DOHH2 (cell line): ENCODE data around the gene C1QTNF8.

ENCODE experiments used
- H3F3A ChIP-seq: fragments of 200-600 bp; sonication (generic), shearing (Covaris generic); 2 replicates; pipeline ENCODE4 v1.6.0; 2016; ENCODE audit warnings: antibody characterized with exemption, mild to moderate bottlenecking; ENCODE audit not compliant: control insufficient read depth, insufficient read depth
- H3K27ac ChIP-seq: fragments of 200-600 bp; sonication (generic); 2 replicates; pipeline ENCODE4 v1.5.1; 2014; ENCODE audit warnings: low read depth, mild to moderate bottlenecking, low read length, moderate library complexity
- H3K27me3 ChIP-seq: fragments of 200-600 bp; sonication (generic); 2 replicates; pipeline ENCODE4 v1.6.1; 2014; ENCODE audit warnings: mild to moderate bottlenecking, low read length, mixed read lengths; ENCODE audit not compliant: control insufficient read depth
- H3K36me3 ChIP-seq: fragments of 200-600 bp; sonication (generic); 2 replicates; pipeline ENCODE4 v1.6.1; 2014; ENCODE audit warnings: mild to moderate bottlenecking, low read length, moderate library complexity, mixed read lengths; ENCODE audit not compliant: control insufficient read depth
- H3K4me1 ChIP-seq: fragments of 200-600 bp; sonication (generic); 2 replicates; pipeline ENCODE4 v1.6.1; 2014; ENCODE audit warnings: mild to moderate bottlenecking, low read length, mixed read lengths; ENCODE audit not compliant: control insufficient read depth
- H3K4me2 ChIP-seq: fragments of 200-600 bp; sonication (generic); 2 replicates; pipeline ENCODE4 v1.6.0; 2014; ENCODE audit warnings: mild to moderate bottlenecking, low read length, moderate library complexity
- H3K4me3 ChIP-seq: fragments of 200-600 bp; sonication (generic); 2 replicates; pipeline ENCODE4 v1.5.1; 2014; ENCODE audit warnings: mild to moderate bottlenecking, low read length, mixed read lengths
- H3K79me2 ChIP-seq: fragments of 200-600 bp; sonication (generic); 2 replicates; pipeline ENCODE4 v1.6.1; 2014; ENCODE audit warnings: mild to moderate bottlenecking, low read length, mixed read lengths; ENCODE audit not compliant: control insufficient read depth
- H3K9me2 ChIP-seq: fragments of 200-600 bp; sonication (generic); replicated peaks from 2 replicates; pipeline ENCODE4 v1.6.1; 2014; ENCODE audit warnings: mild to moderate bottlenecking, low read length, mixed read lengths; ENCODE audit not compliant: control insufficient read depth
- H3K9me3 ChIP-seq: fragments of 200-600 bp; sonication (generic); 2 replicates; pipeline ENCODE4 v1.6.1; 2014; ENCODE audit warnings: antibody characterized with exemption, low read length, mixed read lengths; ENCODE audit not compliant: control insufficient read depth, insufficient read depth
- H4K20me1 ChIP-seq: fragments of 200-600 bp; sonication (generic); 2 replicates; pipeline ENCODE4 v1.6.0; 2014; ENCODE audit warnings: low read depth, mild to moderate bottlenecking, antibody characterized with exemption, low read length, moderate library complexity; ENCODE audit not compliant: control insufficient read depth, insufficient read depth
- EZH2phosphoT487 ChIP-seq: fragments of 200-600 bp; sonication (generic); IDR thresholded peaks from 2 replicates; pipeline ENCODE4 v1.6.1; 2017; ENCODE audit warnings: borderline replicate concordance, mild to moderate bottlenecking, antibody characterized with exemption, low read length, moderate library complexity, mixed read lengths
- TF ChIP-seq, protein P1 (sequence below): fragments of 200-600 bp; sonication (generic); IDR thresholded peaks from one replicate; pipeline ENCODE4 v1.5.1; 2014; ENCODE audit warnings: antibody characterized with exemption, mild to moderate bottlenecking, low read depth, low read length; ENCODE audit not compliant: poor library complexity, severe bottlenecking

C1QTNF8 gene

DNA sequence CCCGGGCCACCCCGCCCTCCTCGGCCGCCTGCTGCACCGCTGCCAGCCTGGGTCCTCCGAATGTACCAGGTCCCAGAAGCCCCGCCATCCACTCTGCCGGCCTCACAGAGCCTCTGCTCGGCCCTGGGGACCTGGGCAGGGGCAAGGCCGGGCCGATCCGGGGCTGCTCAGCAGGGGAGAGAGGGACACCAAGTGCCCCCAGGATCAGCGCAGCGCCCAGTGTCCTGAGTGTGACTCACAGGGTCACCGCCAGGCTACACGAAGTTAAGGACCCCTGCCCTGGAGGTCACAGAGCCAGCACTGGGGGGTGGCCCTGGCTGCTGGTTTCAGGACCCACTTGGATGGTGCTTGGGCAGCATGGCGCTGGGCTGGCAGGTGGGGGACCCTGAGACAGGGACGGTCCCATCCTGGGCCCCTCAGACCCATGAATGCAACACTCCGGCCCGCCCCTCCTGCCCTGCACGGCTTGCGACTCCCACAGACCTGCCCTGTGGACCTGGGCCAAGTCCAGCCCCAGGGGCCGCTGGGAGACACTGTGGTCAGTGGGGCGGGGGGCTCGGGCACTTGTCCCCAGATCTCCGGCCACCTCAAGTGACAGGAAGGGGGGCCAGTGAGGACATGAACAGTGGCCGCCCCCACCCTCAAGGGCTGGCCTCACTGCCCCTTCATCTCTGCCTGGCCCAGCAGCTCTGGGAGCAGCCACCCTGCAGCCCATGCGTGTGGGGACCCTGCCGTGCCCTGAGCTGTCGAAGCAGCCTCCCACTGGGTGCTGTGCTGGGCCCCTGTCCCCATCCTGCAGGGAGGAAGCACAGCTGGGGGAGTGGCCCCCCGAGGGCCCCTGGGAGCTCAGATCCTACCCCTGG is 46.7 kb downstream of the C1QTNF8 start:
- H3K36me3 ChIP-seq, result no peaks in the 10 kb centered on the region
- no peak overlapping the region for H3K4me3 ChIP-seq
- no peaks in the 10 kb centered on the region for H3K9me3 ChIP-seq
- H3F3A ChIP-seq, result no peaks in the 10 kb centered on the region
- H3K27ac ChIP-seq, result no peak overlapping the region
- TF ChIP-seq EZH2phosphoT487, result no peak
- TF ChIP-seq, protein P1, sequence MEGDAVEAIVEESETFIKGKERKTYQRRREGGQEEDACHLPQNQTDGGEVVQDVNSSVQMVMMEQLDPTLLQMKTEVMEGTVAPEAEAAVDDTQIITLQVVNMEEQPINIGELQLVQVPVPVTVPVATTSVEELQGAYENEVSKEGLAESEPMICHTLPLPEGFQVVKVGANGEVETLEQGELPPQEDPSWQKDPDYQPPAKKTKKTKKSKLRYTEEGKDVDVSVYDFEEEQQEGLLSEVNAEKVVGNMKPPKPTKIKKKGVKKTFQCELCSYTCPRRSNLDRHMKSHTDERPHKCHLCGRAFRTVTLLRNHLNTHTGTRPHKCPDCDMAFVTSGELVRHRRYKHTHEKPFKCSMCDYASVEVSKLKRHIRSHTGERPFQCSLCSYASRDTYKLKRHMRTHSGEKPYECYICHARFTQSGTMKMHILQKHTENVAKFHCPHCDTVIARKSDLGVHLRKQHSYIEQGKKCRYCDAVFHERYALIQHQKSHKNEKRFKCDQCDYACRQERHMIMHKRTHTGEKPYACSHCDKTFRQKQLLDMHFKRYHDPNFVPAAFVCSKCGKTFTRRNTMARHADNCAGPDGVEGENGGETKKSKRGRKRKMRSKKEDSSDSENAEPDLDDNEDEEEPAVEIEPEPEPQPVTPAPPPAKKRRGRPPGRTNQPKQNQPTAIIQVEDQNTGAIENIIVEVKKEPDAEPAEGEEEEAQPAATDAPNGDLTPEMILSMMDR, result no peak
- no peaks in the 10 kb centered on the region for H3K79me2 ChIP-seq
- no peaks in the 10 kb centered on the region for H3K9me2 ChIP-seq
- H3K4me1 ChIP-seq, result no peaks in the 10 kb centered on the region
- H3K4me2 ChIP-seq, result no peak overlapping the region
- H3K27me3 ChIP-seq, result no peaks in the 10 kb centered on the region
- H4K20me1 ChIP-seq, result no peaks in the 10 kb centered on the region

DNA sequence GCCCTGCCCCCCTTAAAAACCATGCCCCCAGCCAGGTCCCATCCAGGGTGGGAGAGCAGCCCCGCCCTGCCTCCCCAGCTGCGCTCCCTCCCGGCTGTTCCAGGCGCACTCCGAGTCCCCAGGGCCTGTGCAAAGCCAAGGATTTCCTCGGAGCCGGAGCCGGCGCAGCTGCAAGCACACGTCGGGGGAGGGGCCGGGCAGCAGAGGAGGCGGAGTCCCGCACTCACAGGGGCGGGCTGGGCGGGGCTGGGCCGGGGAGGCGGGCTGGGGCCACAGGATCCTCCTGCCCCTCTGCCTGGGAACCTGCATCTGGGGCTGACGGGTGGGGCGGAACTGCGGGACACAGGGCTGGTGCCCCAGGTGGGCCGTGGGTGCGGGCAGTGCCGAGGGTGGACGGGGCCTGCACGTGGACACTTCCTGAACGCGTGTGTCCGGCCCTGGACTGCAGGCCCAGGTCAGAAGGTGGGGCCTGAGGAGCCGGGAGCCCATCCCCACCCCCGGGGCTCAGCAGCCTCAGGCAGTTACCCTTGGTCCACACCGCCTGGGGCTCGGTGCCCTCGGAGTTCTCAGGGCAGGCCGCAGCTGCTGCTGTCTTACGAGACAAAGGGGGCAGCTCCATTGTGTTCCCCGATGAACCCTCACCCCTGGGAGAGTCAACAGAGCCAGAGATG is 47.5 kb downstream of the C1QTNF8 start:
- Histone ChIP-seq H3K27me3 (no peaks in the 10 kb centered on the region), H3K4me1 (no peaks in the 10 kb centered on the region), H3K36me3 (no peaks in the 10 kb centered on the region), H3F3A (no peaks in the 10 kb centered on the region), H3K27ac (no peak overlapping the region), H3K79me2 (no peaks in the 10 kb centered on the region), H4K20me1 (no peaks in the 10 kb centered on the region), H3K9me3 (no peaks in the 10 kb centered on the region), H3K9me2 (no peaks in the 10 kb centered on the region), H3K4me3 (no peak overlapping the region), H3K4me2 (no peak overlapping the region)
- TF ChIP-seq, protein P1, result no peak
- TF ChIP-seq EZH2phosphoT487, result no peak

DNA sequence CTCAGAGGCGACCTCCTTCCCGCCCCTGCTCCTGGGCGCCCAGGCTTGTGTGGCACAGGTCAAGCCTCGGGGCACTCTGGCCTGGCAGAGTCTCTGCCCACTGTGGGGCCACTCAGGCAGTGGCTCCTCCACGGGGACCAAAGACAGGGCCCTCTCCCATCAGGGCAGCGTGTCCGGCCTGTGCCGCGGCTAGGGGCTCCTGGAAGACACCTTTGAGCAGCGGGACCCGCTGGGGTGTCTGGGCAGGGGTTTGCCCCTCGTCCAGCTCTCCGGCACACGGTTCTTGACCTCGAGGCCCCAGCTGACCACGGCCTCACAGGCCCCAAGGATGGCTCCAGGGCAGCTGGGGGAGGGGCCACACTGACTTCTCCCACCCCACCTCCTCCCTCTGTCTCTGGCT is 48.2 kb downstream of the C1QTNF8 start:
- H3K36me3 ChIP-seq, result no peaks in the 10 kb centered on the region
- no peaks in the 10 kb centered on the region for H3F3A ChIP-seq
- H3K9me3 ChIP-seq, result no peaks in the 10 kb centered on the region
- no peaks in the 10 kb centered on the region for H3K79me2 ChIP-seq
- H3K4me3 ChIP-seq, result no peak overlapping the region
- TF ChIP-seq EZH2phosphoT487, result no peak
- TF ChIP-seq, protein P1, result no peak
- H3K4me1 ChIP-seq, result no peaks in the 10 kb centered on the region
- no peak overlapping the region for H3K27ac ChIP-seq
- no peaks in the 10 kb centered on the region for H3K27me3 ChIP-seq
- H3K9me2 ChIP-seq, result no peaks in the 10 kb centered on the region
- no peak overlapping the region for H3K4me2 ChIP-seq
- H4K20me1 ChIP-seq, result no peaks in the 10 kb centered on the region
